Keratinocyte (primary cell): ENCODE measurements around the gene ZNF560. TPM values are rescaled to one million over a fixed set of nuclear protein-coding genes. Genes with fewer than 3 reads are reported as not detected.
"Not testable (repeated sequence)": the region's sequence is repeated elsewhere in the genome, so short reads cannot be mapped to it uniquely, and the experiment has no call there.

Source experiments
- DNase-seq: peaks from one replicate; pipeline ENCODE4 v3.0.0-alpha.2; 2011; ENCODE audit warnings: low read depth, missing footprints, low spot score
- FAIRE-seq: peaks from 2 replicates; lab custom pipeline; 2011; peaks lifted over from hg19 to GRCh38; lab: Jason Lieb, UNC
- H2AFZ ChIP-seq: 2 replicates; pipeline ENCODE4 v1.6.0; 2012; ENCODE audit warnings: low read length, control low read depth, inconsistent platforms; ENCODE audit not compliant: control insufficient read depth
- H3K27ac ChIP-seq: 2 replicates; pipeline ENCODE4 v1.5.1; 2011; ENCODE audit warnings: low read length; ENCODE audit not compliant: control insufficient read depth, insufficient read depth
- H3K27me3 ChIP-seq: 3 replicates; pipeline ENCODE4 v1.6.0; 2011; ENCODE audit warnings: low read length; ENCODE audit not compliant: control insufficient read depth, insufficient read depth; ENCODE audit errors: extremely low read depth
- H3K36me3 ChIP-seq, 2 experiments: 2 replicates in 1 of 2; 3 replicates in 1 of 2; pipeline ENCODE4 v1.5.1; 2011; ENCODE audit warnings: low read length in 2 of 2, mild to moderate bottlenecking in 1 of 2; ENCODE audit not compliant: control insufficient read depth in 2 of 2, insufficient read depth in 2 of 2; ENCODE audit errors: extremely low read depth in 1 of 2
- H3K4me1 ChIP-seq: 3 replicates; pipeline ENCODE4 v1.5.1; 2011; ENCODE audit warnings: low read length; ENCODE audit not compliant: control insufficient read depth, insufficient read depth; ENCODE audit errors: extremely low read depth
- H3K4me2 ChIP-seq: 3 replicates; pipeline ENCODE4 v1.6.0; 2011; ENCODE audit warnings: low read depth, low read length; ENCODE audit not compliant: control insufficient read depth, insufficient read depth; ENCODE audit errors: extremely low read depth
- H3K4me3 ChIP-seq, 3 experiments: fragments of 200-600 bp in 1 of 3; sonication (generic) in 1 of 3; 2 replicates in 2 of 3; 3 replicates in 1 of 3; pipeline ENCODE4 v1.5.1; 2011 to 2016; ENCODE audit warnings: low read length in 3 of 3, mild to moderate bottlenecking in 3 of 3, control low read depth in 2 of 3, inconsistent platforms in 1 of 3, low read depth in 1 of 3, mixed read lengths in 1 of 3, mixed run types in 1 of 3, moderate library complexity in 1 of 3; ENCODE audit not compliant: control insufficient read depth in 2 of 3, insufficient read depth in 2 of 3; ENCODE audit errors: extremely low read depth in 1 of 3
- H3K79me2 ChIP-seq: 2 replicates; pipeline ENCODE4 v1.6.0; 2012; ENCODE audit warnings: low read length; ENCODE audit not compliant: control insufficient read depth, insufficient read depth
- H3K9ac ChIP-seq: 3 replicates; pipeline ENCODE4 v1.6.0; 2011; ENCODE audit warnings: low read length; ENCODE audit not compliant: control insufficient read depth, insufficient read depth; ENCODE audit errors: extremely low read depth
- H3K9me1 ChIP-seq: 3 replicates; pipeline ENCODE4 v1.6.0; 2011; ENCODE audit warnings: low read length; ENCODE audit not compliant: control insufficient read depth, insufficient read depth; ENCODE audit errors: extremely low read depth
- H3K9me3 ChIP-seq: 2 replicates; pipeline ENCODE4 v1.5.1; 2012; ENCODE audit warnings: low read depth, low read length; ENCODE audit not compliant: control insufficient read depth
- H4K20me1 ChIP-seq: 3 replicates; pipeline ENCODE4 v1.6.0; 2011; ENCODE audit warnings: low read length; ENCODE audit not compliant: control insufficient read depth, insufficient read depth; ENCODE audit errors: extremely low read depth
- CTCF ChIP-seq, 3 experiments: IDR thresholded peaks in 1 of 3; conservative IDR thresholded peaks in 1 of 3; optimal IDR thresholded peaks in 1 of 3; 2 replicates in 2 of 3; 3 replicates in 1 of 3; pipeline versions ENCODE3 to v1.5.1; 2011; ENCODE audit warnings: low read length in 3 of 3, mild to moderate bottlenecking in 3 of 3, moderate library complexity in 2 of 3, control low read depth in 1 of 3, inconsistent platforms in 1 of 3; ENCODE audit not compliant: insufficient read depth in 2 of 3; ENCODE audit errors: extremely low read depth in 1 of 3
- EZH2 ChIP-seq: IDR thresholded peaks from one replicate; pipeline ENCODE4 v1.6.1; 2012; ENCODE audit warnings: inconsistent platforms, mild to moderate bottlenecking, low read length, moderate library complexity
- dilution Hi-C: fragments of 300-500 bp; cut with MboI; formaldehyde crosslinking; loops from one replicate; pipeline ENCODE4 v1.7.0; 2020; ENCODE audit warnings: low sequenced_read_pairs; ENCODE audit not compliant: extremely low pct_ligation_motif_present
- polyA plus RNA-seq, 5 experiments: library from polyadenylated mRNA; depleted of rRNA in 3 of 5; stranded (reverse) in 3 of 5; stranded (forward) in 1 of 5; unstranded in 1 of 5; fragments of >200 nt; gene quantifications; 1 replicate in 1 of 5; 2 replicates in 3 of 5; 3 replicates in 1 of 5; pipeline versions ENCODE4 v1.2.1 to v1.2.3, GENCODE V29; 2011 to 2012; ENCODE audit warnings: missing spikeins in 2 of 5, low read depth in 1 of 5, low replicate concordance in 1 of 5

The ZNF560 gene
- polyA plus RNA-seq, 1 donor (not counting 4 experiments of a cell fraction or from before 2014, with no cell fraction given), result 0.04 TPM

- H3K27me3 ChIP-seq, H3K36me3 ChIP-seq, H3K9ac ChIP-seq, H3K4me2 ChIP-seq, dilution Hi-C loops, H3K9me3 ChIP-seq, H3K9me1 ChIP-seq, H3K4me3 ChIP-seq, H4K20me1 ChIP-seq, H2AFZ ChIP-seq: not testable (repeated sequence)
- H3K79me2 ChIP-seq, result peaks cover 24% of the 10 kb centered on the region
- FAIRE-seq (peak; percentile 51), DNase-seq (peak; percentile 23)
- peak overlapping the region; percentile 47 for H3K27ac ChIP-seq
- H3K4me1 ChIP-seq, result peaks cover 14% of the 10 kb centered on the region
These were observed 41.5 kb upstream of the ZNF560 start for GRCh38 chr19:9539921-9540320.

DNA sequence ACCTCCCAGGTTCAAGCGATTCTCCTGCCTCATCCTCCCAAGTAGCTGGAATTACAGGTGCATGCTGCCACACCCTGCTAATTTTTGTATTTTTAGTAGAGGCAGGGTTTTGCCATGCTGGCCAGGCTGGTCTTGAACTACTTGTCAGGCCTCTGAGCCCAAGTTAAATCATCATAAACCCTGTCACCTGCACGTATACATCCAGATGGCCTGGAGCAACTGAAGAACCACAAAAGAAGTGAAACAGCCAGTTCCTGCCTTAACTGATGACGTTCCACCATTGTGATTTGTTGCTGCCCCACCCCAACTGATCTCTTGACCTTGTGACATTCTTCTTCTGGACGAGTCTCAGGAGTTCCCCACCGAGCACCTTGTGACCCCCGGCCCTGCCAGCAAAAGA lies 40.8 kb upstream of the ZNF560 start:
- H3K4me2 ChIP-seq, H2AFZ ChIP-seq, H3K9me1 ChIP-seq, H4K20me1 ChIP-seq, DNase-seq, dilution Hi-C loops, H3K9ac ChIP-seq, FAIRE-seq, H3K9me3 ChIP-seq, H3K27me3 ChIP-seq: not testable (repeated sequence)
- Histone ChIP-seq H3K4me1 (peaks cover 14% of the 10 kb centered on the region), H3K27ac (peak overlapping the region; percentile 98), H3K4me3 (peak overlapping the region in 1 of 3 experiments; percentile 7), H3K36me3 (peaks cover 9 to 13% of the 10 kb centered on the region in 2 experiments), H3K79me2 (peaks cover 24% of the 10 kb centered on the region)

GRCh38 chr19:9538183-9539058 lies 40.0 kb upstream of the ZNF560 start, which contains the start of gene ZNF426:
Gene ZNF426 (minus strand): TSS chr19:9538645. CDS start chr19:9536232, 2,413 bp downstream.
- H3K4me2 ChIP-seq, result peak within 1 kb of the TSS; percentile 88
- H3K36me3 ChIP-seq, result peaks cover 15 to 19% of the 10 kb centered on the region in 2 experiments
- dilution Hi-C loops, result no loop called here
- H3K4me1 ChIP-seq, result peaks cover 14% of the 10 kb centered on the region
- H3K27ac ChIP-seq, result peak within 1 kb of the TSS; percentile 98
- FAIRE-seq (peak; percentile 94), DNase-seq (peak; percentile 26)
- peaks cover 24% of the 10 kb centered on the region for H3K79me2 ChIP-seq
- H3K27me3 ChIP-seq, result no peaks in the 10 kb centered on the region
- H3K4me3 ChIP-seq, result peak within 1 kb of the TSS; percentile 66 to 98 (median 96)
- H3K9me3 ChIP-seq, result peaks cover 10% of the 10 kb centered on the region
- no peaks in the 10 kb centered on the region for H4K20me1 ChIP-seq
- H3K9ac ChIP-seq, result peak within 1 kb of the TSS; percentile 100
- H3K9me1 ChIP-seq, result no peaks in the 10 kb centered on the region
- TF ChIP-seq EZH2, result no peak
- no peak for TF ChIP-seq CTCF (optimal IDR thresholded peaks at IDR 0.05 in 1 of 3, IDR thresholded peaks at IDR 0.05 in 1 of 3, conservative IDR thresholded peaks at IDR 0.05 in 1 of 3; ENCODE audit: extremely low read depth in 1 of 3, insufficient read depth in 2 of 3, low read length in 3 of 3)
- H2AFZ ChIP-seq, result peak within 1 kb of the TSS; percentile 96
